ENCODE data around the gene MORN3. TPM values are rescaled to one million over a fixed set of nuclear protein-coding genes. Genes with fewer than 3 reads are reported as not detected.

MORN3 gene
- total and polyA plus RNA-seq, 2 of the 8 experiments (the other 6 are each of a cell fraction or from before 2014, with no cell fraction given): 0.39 to 0.93 TPM

- Histone ChIP-seq H2BK20ac (ENCODE audit: low read length) (no peak overlapping the region), H2BK5ac (ENCODE audit: low read depth, low read length) (no peak overlapping the region), H3K4ac (replicated peaks; ENCODE audit: insufficient read length, low read depth, low read length) (no peak overlapping the region), H2BK12ac (ENCODE audit: low read depth, low read length) (no peak overlapping the region), H2BK120ac (replicated peaks; ENCODE audit: low read depth, low read length) (no peak overlapping the region), H4K8ac (ENCODE audit: extremely low read depth, insufficient read depth, low read length) (no peak overlapping the region), H3K56ac (replicated peaks; ENCODE audit: insufficient read length, low read depth, low read length) (no peak overlapping the region), H3K9me3 (ENCODE audit: insufficient read depth in 2 of 2, low read depth in 1 of 2, low read length in 1 of 2) (no peaks in the 10 kb centered on the region), H2AFZ (ENCODE audit: low read length) (no peak overlapping the region), H4K20me1 (replicated peaks in 1 of 2; ENCODE audit: control insufficient read depth in 1 of 2, insufficient read depth in 2 of 2, low read length in 2 of 2) (no peaks in the 10 kb centered on the region), H2BK15ac (ENCODE audit: low read length) (no peak overlapping the region), H4K91ac (replicated peaks; ENCODE audit: insufficient read length, low read length) (no peak overlapping the region), H3K4me1 (replicated peaks in 1 of 4; ENCODE audit: control insufficient read depth in 3 of 4, insufficient read depth in 4 of 4, low read length in 3 of 4) (no peaks in the 10 kb centered on the region), H3K36me3 (ENCODE audit: control insufficient read depth in 2 of 4, insufficient read depth in 4 of 4, low read length in 3 of 4) (no peaks in the 10 kb centered on the region), H3K79me1 (ENCODE audit: low read depth, low read length) (no peaks in the 10 kb centered on the region), H3K9ac (replicated peaks in 1 of 4; ENCODE audit: extremely low read depth in 1 of 4, low read depth in 3 of 4, low read length in 3 of 4) (no peak overlapping the region), H3K27me3 (replicated peaks in 1 of 4; ENCODE audit: control insufficient read depth in 3 of 4, extremely low read depth in 1 of 4, insufficient read depth in 3 of 4, low read length in 3 of 4) (no peaks in the 10 kb centered on the region), H3K14ac (ENCODE audit: insufficient read length) (no peak overlapping the region), H3K27ac (ENCODE audit: low read depth, low read length) (no peak overlapping the region), H3K4me3 (ENCODE audit: extremely low read depth in 1 of 4, insufficient read depth in 2 of 4, low read depth in 3 of 4, low read length in 4 of 4) (no peak overlapping the region), H3K23me2 (ENCODE audit: low read depth, low read length) (no peaks in the 10 kb centered on the region), H2AK5ac (ENCODE audit: low read depth, low read length) (no peak overlapping the region), H3K18ac (ENCODE audit: extremely low read depth, low read length) (no peak overlapping the region), H3K4me2 (ENCODE audit: insufficient read depth in 1 of 2, low read depth in 2 of 2, low read length in 2 of 2) (no peak overlapping the region), H4K5ac (ENCODE audit: insufficient read length, low read depth, low read length) (no peak overlapping the region), H3K79me2 (ENCODE audit: control insufficient read depth in 1 of 2, insufficient read depth in 2 of 2, low read length in 2 of 2) (no peaks in the 10 kb centered on the region), H3K23ac (ENCODE audit: insufficient read length) (no peak overlapping the region)
- POLR2A ChIA-PET (ENCODE audit: partially characterized antibody): interaction anchor here (0.9 to 2.2 kb wide), 3 partner anchors 85 to 97 kb away, joined by 3 to 6 read pairs (median 3); partner anchors contain the start of gene RHOF
- no peak for FAIRE-seq
- DNase-seq (ENCODE audit: low read depth in 1 of 2, low spot score in 2 of 2): no peak
- WGBS, 2 experiments (ENCODE audit: extremely low coverage in 1 of 2, insufficient coverage in 1 of 2, insufficient read length in 1 of 2, insufficient replicate concordance in 2 of 2, low coverage in 1 of 2, low lambda C conversion rate in 2 of 2, missing lambda C conversion rate in 1 of 2): 68% methylated on average over 9 of the region's 9 CpGs; no CpG with 5 or more reads in 1 of the 2 experiments
- CTCF ChIA-PET (ENCODE audit: partially characterized antibody): interaction anchor here (0.6 to 5.3 kb wide), 20 partner anchors 10 to 431 kb away, joined by 3 to 38 read pairs (median 4); partner anchors contain the start of genes RHOF and TMEM120B
- TF ChIP-seq RAD21 (IDR thresholded peaks at IDR 0.05 in 1 of 2, conservative IDR thresholded peaks at IDR 0.05 in 1 of 2; ENCODE audit: low read depth in 2 of 2, low read length in 2 of 2) (peak; percentile 57), CTCF (IDR thresholded peaks at IDR 0.05; ENCODE audit: control extremely low read depth in 1 of 3, insufficient read depth in 1 of 3, low read depth in 1 of 3, low read length in 3 of 3) (peak in 2 of 3 experiments; percentile 12 to 31; a peak in 2 of 4 replicates), KDM5A (IDR thresholded peaks at IDR 0.05; ENCODE audit: low read length) (no peak)
These were observed 27.7 kb upstream of the MORN3 start for GRCh38 chr12:121697093-121697698.

All from H1 (cell line).